ENCODE data around the gene CACNA1C. TPM values are rescaled to one million over a fixed set of nuclear protein-coding genes. Genes with fewer than 3 reads are reported as not detected.

CACNA1C gene
- total and polyA plus RNA-seq, 10 of the 15 experiments (the other 5 are each of a cell fraction or from before 2014, with no cell fraction given): under 0.01 to 0.15 (median 0.09) TPM; not detected in 5

- no peak for TF ChIP-seq WRNIP1 (IDR thresholded peaks at IDR 0.05; ENCODE audit: borderline replicate concordance, low read depth, low read length)
- TF ChIP-seq ZBED1 (IDR thresholded peaks at IDR 0.05; ENCODE audit: borderline replicate concordance): no peak
- TF ChIP-seq ETV6 (conservative IDR thresholded peaks at IDR 0.05 in 1 of 2, IDR thresholded peaks at IDR 0.05 in 1 of 2; ENCODE audit: borderline replicate concordance in 1 of 2, low read depth in 1 of 2): no peak
- TF ChIP-seq NBN (IDR thresholded peaks at IDR 0.05): no peak
- TF ChIP-seq MTA2 (IDR thresholded peaks at IDR 0.05; ENCODE audit: low read depth): no peak
- no peak for TF ChIP-seq TCF7 (IDR thresholded peaks at IDR 0.05; ENCODE audit: borderline replicate concordance)
- TF ChIP-seq ZNF207 (IDR thresholded peaks at IDR 0.05; ENCODE audit: borderline replicate concordance): no peak
- TF ChIP-seq SUPT20H (IDR thresholded peaks at IDR 0.05; ENCODE audit: borderline replicate concordance, control insufficient read depth, low read depth, low read length): no peak
- no peak for TF ChIP-seq MTA3 (IDR thresholded peaks at IDR 0.05; ENCODE audit: borderline replicate concordance, low read length)
- no peak for TF ChIP-seq SREBF1 (IDR thresholded peaks at IDR 0.05; ENCODE audit: low read length)
- no peak for TF ChIP-seq FOXM1 (IDR thresholded peaks at IDR 0.05; ENCODE audit: low read depth, low read length)
- no peak for TF ChIP-seq CBX5 (IDR thresholded peaks at IDR 0.05; ENCODE audit: low read depth)
- SMC1A ChIA-PET (ENCODE audit: uncharacterized antibody, unreplicated experiment): no interaction called here
- RAD21 ChIA-PET (ENCODE audit: unreplicated experiment): no interaction called here
- DNase-seq (ENCODE audit: low read depth, low spot score): no peak
- Histone ChIP-seq H3K36me3 (ENCODE audit: control insufficient read depth in 2 of 2, insufficient read depth in 2 of 2, low read length in 1 of 2) (no peaks in the 10 kb centered on the region), H3K27ac (ENCODE audit: control insufficient read depth, insufficient read depth) (no peak overlapping the region), H4K20me1 (ENCODE audit: control insufficient read depth, insufficient read depth) (no peaks in the 10 kb centered on the region), H3K79me2 (ENCODE audit: control insufficient read depth, insufficient read depth, low read length) (no peaks in the 10 kb centered on the region), H3K4me3 (no peak overlapping the region), H3K4me2 (ENCODE audit: control insufficient read depth, insufficient read depth) (no peak overlapping the region), H3K9ac (ENCODE audit: control insufficient read depth, insufficient read depth, low read length) (no peak overlapping the region), H2AFZ (ENCODE audit: control insufficient read depth, low read depth, low read length) (no peak overlapping the region), H3K27me3 (replicated peaks in 1 of 2; ENCODE audit: control insufficient read depth in 2 of 2, insufficient read depth in 2 of 2, low read length in 1 of 2) (no peaks in the 10 kb centered on the region; a peak in 1 of 4 replicates), H3K9me3 (replicated peaks; ENCODE audit: control insufficient read depth, insufficient read depth, low read length) (no peaks in the 10 kb centered on the region), H3K4me1 (ENCODE audit: control insufficient read depth, insufficient read depth, low read length) (peaks cover 6% of the 10 kb centered on the region; the same call in 1 of the 2 replicates)
- BruUV-seq (replicated peaks): no TSS peak
- POLR2A ChIA-PET: no interaction called here
- in situ Hi-C loops (cut with MboI) (no loop called here), intact Hi-C loops (cut with micrococcal nuclease; ENCODE audit: unreplicated experiment) (no loop called here)
- 37% methylated on average over 7 of the region's 8 CpGs for WGBS (ENCODE audit: insufficient coverage, insufficient replicate concordance, low lambda C conversion rate, missing lambda C conversion rate)
- CTCF ChIA-PET: no interaction called here
- ATAC-seq: no peak
- FAIRE-seq: no peak
Observed at GRCh38 chr12:2539938-2540337, 487.2 kb downstream of the CACNA1C start.

Measured in GM12878 (cell line).